GM19455 (cell line): Measurements from ENCODE around the gene SHB.

Experiments used
- ATAC-seq: cut with Tn5 transposase; IDR thresholded peaks from one replicate; pipeline ENCODE4 v1.9.1; 2021; ENCODE audit not compliant: unreplicated experiment

Gene SHB

DNA sequence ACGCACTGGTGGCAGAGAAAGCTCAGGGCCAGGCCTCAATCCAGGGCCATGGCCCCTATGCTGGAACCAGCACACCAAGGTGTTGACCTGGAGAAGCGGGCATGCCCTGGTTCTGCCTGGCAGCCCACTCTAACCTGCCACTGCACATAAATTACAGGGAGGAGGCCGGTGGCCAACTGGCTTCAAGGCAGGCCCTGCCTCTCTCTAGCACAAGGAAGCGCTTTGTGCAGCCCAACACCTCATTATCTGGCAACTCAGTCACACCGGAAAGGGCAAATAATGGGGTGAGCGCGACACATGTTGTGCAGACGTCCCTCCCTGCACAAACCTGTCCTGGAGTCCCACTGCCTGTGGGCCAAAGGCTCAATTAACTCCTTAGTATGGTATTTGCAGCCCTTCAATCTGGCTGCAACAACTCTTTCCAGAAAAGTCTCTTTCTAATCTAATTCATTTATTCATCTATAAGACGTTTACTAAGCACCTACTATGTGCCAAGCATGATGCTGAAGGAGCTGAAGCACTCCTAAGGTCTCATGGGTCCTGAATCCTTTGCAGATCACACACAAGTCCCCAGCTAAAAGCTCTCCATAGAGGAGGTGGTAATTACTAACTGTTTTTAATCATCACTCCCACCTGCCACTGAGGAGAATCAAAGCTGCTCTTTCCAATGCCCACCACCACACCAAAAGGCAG, 24.9 kb downstream of the SHB start:
- no peak for ATAC-seq

DNA sequence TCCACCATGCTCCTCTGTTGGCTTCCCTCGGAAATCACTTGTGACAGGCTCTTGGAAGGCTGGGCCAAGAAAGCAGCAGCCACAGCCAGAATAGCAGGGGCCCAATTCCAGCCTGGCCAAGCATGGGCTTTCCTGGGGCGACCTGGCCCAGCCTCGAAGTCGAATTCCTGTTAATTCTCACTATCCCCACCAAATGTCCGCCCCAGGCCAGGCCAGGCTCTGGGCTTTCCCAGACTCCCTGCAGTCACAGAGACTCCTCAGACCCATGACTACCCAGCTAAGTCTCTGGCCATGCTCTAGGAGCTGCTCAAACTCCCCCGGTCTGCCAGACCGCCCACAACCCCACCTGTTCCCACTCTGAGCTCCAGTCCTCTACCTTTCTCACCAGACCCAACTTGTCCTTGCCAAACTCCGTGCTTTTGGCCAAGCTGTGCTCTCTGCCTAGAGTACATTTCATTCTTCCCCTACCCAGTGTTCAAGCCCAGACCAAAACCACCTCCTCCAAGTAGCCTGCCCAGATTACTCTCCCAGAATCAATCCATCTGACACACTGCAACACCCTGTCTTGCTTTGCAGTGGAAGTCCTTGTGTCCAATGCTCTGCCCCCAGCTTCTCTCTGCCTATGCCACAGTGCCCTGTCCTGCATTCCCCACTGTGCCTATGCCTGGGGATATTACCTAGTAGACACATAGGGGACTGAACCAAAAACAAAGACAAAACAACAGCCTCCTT, 26.2 kb downstream of the SHB start:
- no peak for ATAC-seq

GRCh38 chr9:38041564-38042243, 27.3 kb downstream of the SHB start:
- no peak for ATAC-seq

DNA sequence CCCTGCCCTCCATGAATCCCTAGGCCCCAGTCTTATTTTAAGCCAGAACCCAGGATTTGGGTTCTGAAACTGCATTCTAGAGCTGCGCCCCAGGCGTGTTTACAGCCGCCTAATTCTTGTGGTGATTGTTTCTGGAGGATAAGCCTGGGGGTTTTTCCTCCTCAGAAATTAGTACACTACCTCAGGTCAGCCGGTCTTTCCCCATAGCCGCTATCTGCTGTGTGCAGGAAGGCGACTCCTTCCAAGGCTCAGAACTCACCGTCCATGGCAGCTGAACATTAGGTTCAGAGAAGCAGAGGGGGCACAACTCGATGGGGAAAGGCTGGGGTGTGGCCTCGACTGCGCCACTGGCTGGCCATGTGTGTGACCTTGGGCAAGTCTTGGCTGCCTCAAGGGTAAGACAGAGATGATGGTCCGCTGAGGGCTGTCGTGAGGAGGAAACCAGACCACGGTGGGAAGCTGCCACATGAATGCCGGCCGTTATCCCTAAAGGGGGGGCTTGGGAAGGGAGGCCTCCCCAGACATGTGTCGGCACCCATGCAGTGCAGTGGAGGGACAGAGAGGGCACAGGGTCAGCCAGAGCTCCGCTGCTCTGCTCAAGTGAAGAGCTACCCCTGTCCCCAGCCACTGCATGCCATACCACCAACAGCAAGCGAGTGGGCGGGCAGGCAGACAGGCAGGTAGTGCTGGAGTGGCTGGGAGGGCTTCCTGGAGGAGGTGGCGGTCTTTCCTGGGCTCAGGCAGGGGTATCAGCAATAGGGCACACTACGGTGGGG, 28.9 kb downstream of the SHB start:
- ATAC-seq, result no peak

DNA sequence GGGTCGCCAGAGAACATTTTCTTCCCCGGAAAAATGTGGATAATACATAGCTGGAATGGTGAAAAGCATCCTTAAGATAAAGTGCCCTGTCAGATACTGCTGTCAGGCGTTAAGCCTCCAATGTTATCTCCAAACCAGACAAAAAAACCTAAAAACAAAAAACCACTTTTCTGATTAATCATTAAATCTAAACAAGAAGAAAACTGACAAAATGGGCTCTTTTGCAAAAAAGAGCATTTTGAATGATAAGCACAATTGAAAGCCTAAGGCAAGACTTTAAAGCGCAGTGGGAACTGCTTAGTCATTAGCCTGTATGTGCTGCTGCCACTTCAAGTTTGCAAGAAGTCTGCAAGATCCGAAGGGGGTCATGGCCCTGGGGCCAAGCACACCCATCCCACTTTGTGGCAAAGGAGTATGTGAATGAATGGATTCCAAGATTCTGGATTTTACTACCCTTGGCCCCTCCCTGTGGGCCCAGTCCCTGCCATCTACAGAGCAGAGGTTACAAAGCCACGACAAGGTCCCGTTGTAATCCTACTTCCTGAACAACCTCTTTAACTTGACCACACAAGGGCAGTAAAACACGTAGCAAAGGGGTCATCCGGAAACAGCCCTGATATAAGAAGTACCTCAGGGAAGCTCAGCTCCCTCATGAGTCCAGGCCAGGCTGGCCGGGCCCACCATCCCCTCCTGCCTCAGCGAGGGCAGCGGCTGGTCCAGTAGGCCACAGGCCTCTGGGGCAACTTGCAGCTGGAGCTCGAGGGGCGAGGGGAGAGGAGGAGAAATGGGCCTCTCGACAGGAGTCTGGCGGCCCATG, 29.7 kb downstream of the SHB start:
- no peak for ATAC-seq

DNA sequence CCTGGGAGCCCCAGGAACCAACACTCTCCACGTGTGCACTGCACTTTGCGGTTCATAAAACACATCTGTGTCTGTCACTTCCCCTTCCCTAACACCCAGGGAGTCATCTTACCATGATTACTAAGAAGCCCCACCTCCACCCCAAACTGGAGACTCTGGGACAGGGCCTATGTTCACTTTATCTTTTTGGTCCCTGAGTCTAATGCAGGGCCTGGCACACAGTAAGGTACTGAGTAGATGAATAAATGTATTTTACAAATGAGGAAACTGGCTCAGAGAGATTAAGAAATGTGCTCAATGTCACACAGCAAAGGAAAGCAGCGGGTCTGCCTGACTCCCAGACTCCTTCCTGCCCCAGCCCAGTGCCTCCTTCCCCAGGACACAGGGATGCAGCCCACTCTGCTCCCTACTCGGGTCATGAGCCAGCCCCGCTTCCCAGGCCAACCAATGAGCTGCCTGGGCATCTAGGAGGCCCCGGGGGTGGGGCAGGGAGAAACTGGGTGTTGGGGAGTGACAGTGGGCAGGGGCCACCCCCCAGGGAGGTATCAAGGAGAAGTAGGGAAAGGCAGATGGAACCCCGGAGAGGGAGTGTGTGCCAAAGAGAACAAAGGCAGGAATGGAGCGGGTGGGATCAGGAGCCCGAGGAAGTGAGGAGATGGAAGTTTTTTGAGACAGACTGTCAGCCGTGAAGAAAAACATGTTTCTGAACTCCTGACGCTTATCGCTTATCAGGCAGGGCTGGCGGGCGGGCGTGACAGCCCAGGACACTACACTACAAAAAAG, 30.5 kb downstream of the SHB start:
- no peak for ATAC-seq

GRCh38 chr9:38037981-38038306, 31.1 kb downstream of the SHB start:
- ATAC-seq, result no peak

DNA sequence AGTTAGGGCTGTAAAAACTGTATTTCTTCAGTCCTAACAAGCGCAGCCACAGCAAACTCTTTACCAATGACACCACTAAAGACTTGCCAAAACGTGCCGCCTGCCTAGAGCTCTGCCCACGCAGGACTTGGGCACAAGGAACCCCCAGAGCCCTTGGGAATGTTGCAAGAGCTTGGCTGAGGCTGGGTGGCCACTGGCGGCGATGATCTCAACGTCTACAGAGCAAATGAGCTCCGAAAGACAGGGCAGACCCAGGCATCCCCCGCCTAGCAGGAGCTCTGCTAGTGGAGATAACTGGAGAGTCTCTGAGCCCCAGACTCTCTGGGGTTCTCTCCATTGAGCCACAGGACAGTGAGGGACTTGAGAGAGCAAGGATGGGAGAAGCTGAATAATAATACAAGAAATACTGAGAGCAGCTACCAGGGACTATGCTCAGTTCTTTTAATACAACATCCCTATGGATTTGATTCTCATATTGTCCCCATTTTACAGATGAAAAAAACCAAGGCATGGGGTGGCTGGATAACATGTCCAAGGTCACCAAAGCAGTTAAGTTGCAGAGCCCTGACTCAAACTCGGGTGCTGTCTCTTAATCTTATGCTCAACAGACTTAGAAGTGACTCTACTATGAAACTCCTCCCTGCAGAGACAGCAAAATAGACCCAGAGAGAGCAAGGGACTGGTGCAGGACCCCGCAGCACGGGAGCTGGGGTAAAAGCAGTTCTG, 32.5 kb downstream of the SHB start:
- no peak for ATAC-seq

- ATAC-seq, result no peak
Observed at GRCh38 chr9:38035873-38036272, 33.2 kb downstream of the SHB start.

DNA sequence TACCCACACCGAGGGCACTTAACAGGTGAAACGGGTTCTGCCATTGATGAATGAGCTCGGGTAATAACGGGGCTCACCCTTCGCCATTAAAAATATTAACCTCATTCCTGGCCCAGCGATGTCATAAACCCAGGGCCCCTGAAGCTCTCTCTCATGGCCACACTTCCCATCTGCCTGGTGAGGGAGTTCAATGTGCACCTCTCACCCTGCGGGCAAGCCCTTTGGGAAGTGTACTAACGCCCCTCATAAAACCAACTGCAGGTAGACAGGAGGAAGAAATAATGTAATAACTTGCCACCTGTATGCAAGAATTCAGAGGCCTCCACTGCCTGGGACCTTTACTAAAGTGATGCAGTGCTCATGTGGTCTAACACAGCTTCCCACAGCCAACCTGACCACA, 35.1 kb downstream of the SHB start:
- no peak for ATAC-seq

DNA sequence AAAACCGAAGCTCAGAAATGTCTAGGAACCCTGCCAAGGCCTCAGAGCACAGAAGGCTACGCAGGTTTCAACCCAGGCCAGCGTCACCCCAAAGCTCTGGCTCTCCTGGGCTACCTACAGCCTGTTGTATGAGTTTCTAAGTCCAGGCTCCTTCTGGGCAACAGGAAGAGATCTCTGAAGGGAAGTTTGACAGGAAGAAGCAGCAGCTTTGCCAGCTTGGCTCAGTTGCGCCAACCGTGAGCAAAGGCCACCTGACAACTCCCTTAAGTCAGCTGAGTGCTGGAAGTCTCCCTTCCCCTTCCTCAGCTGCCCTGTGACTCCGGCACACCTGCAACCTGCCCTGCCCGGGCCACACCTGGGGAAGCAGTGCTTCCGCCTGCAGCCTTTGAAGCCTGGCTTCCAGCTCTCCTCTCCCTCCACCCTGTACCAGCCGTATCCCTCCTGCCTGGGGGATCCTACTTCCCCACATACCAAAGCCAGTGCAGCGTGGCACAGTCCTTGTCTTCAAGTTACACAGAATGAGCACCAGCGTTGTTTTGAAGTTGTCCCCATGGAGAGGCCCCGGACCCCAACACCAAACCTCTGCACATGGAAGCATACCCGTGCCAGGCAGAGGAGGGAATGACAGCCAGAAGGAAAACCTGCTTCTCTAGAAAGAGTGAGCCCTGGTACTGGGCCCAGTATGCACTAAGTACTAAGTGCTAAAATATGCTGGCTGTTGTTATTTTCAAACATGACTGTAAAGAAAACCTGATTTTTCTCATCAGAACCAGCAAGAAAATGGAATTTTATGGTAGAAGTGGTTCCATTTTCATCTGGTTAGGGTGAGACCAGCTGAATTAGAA, 36.5 kb downstream of the SHB start:
- no peak for ATAC-seq

GRCh38 chr9:38031594-38031993, 37.4 kb downstream of the SHB start:
- ATAC-seq, result no peak

GRCh38 chr9:38030658-38031057, 38.4 kb downstream of the SHB start:
- ATAC-seq, result no peak

DNA sequence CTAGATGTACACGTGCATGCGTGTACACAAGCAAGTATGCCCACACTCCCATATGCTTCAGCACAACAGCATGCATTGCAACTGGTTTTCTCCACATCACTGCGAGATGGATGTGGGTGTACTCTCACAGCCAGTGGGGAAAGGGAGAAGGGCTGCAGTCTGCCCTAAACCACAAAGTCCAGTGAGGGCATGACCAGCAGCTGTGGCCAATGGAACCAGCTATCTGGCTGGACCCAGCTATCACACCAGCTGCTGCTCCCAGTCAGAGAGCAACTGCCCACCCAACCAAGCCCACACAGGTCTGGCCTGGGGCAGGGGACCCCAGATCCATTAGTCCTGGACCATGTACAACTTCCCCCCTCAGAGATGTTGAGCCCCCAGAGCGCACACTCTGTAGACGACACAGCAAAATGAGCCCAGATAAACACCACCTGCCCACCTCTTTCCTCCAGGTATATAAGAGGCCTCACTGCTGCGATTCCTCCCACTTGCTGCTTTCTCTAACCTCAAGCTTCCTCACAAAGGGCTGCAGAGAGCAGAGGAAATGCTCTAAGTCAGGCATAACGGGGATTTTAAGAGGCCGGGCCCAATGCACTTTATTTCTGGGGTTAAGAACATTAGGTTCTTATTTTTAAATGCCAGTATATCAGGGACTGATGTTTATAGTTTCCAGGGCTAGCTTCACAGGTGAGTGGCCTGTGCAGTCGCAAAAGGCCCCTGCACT, 39.0 kb downstream of the SHB start:
- no peak for ATAC-seq

DNA sequence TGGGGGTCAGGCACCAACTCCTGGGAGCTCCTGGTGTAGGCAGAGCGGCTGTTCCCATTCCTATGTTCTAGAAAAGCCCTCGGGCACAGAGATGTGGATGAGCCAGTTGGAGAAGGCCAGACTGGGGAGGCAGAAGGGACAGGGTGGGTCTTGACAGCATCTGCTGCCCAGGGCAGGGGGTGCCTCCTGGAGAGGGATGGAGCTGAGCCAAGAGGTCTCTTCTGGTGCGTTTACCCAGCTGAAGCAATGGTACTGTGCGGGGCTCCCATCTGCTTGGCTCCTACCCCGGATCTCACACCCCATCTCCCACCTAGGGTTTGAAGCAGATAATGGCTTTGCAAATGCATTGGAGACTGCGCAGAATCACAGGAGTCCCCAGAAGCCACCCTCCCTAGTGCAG, 41.3 kb downstream of the SHB start:
- no peak for ATAC-seq

- no peak for ATAC-seq
Observed at GRCh38 chr9:38026840-38027527, 42.0 kb downstream of the SHB start.
